Jurkat, Clone E6-1 (cell line): ENCODE measurements around the gene TAGLN.
"Not testable (repeated sequence)": the region's sequence is repeated elsewhere in the genome, so short reads cannot be mapped to it uniquely, and the experiment has no call there.

Experiments used
- DNase-seq: peaks from one replicate; pipeline ENCODE4 v3.0.0-alpha.2; 2011; ENCODE audit warnings: low read depth, low spot score
- H3K4me3 ChIP-seq: 2 replicates; pipeline ENCODE4 v1.5.1; 2011; ENCODE audit warnings: mild to moderate bottlenecking, low read length, control low read depth, moderate library complexity

TAGLN gene

GRCh38 chr11:117192401-117192875, 6.7 kb upstream of the TAGLN start:
- no peak overlapping the region for H3K4me3 ChIP-seq
- DNase-seq, result no peak

- no peak for DNase-seq
- no peak overlapping the region for H3K4me3 ChIP-seq
Observed at GRCh38 chr11:117193130-117194020, 5.8 kb upstream of the TAGLN start.

GRCh38 chr11:117194267-117194666, 4.9 kb upstream of the TAGLN start:
- DNase-seq, result no peak
- no peak overlapping the region for H3K4me3 ChIP-seq

GRCh38 chr11:117195258-117195657, 3.9 kb upstream of the TAGLN start:
- H3K4me3 ChIP-seq, result no peak overlapping the region
- no peak for DNase-seq

GRCh38 chr11:117195761-117196160, 3.4 kb upstream of the TAGLN start:
- no peak for DNase-seq
- no peak overlapping the region for H3K4me3 ChIP-seq

GRCh38 chr11:117197006-117197405, 2.2 kb upstream of the TAGLN start:
- no peak overlapping the region for H3K4me3 ChIP-seq
- DNase-seq, result no peak

DNA sequence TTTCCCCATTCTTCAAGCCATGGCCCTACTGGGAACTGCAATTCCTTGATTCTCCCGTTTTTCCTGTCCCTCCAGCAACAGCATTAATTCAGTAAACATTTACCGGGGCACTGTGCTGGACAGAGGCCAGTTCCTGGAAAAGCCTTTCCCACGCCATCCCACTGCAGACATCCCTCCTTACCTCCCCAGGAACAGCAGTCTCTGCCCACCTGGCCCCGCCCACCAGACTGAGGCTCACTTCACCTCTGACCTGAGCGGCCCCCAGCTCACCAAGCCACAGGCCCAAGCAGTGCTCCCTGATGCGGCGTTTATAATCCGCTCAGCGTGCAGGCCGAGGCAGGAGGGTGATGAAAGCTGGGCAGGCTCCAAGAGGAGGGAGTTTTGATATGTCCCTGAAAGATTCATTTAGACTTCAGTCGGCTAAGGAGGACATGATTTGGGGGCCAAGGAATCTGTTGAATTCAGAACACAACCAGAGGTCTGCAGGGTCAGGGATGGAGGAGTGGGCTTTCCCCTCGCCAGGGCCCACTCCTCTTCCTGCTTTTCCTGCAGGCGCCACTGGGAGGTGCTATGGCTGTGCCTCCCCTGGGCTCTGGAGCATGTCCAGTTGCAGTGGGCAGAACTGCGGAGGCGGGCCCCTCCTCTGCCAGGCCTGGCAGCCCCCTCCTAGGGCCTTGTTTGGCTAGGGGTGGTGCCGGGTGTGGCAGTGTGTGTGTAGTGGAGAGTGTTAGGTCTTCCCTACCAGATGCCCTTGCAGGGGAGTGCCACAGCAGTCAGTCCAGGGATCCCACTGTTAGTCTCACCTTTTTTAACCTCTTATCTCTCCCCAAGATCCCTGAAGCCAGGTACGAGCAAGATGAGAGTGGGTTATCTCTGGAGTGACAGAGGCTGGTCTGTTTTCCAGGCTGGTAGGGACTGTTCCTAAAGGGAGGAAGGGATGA, 1.4 kb upstream of the TAGLN start:
- no peak for DNase-seq
- no peak overlapping the region for H3K4me3 ChIP-seq

DNA sequence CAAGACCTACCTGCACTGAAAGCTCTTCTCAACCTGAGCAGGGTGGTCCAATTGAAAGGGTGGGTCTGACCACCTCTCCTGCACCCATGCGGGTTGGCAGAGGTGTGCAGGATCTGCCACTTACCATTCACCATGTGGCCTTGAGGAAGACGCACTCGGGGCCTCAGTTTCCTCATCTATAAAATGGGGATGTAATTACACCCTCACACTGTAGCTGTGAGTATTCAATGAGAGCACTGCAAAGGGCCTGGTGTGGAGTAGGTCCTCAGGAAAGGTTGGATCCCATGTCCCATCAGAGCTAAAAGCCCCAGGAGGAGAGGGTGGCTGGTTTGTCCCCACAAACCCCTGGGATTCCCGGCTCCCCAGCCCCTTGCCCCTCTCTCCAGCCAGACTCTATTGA, 557 bp upstream of the TAGLN start:
- DNase-seq, result no peak
- H3K4me3 ChIP-seq, result no peak overlapping the region

DNA sequence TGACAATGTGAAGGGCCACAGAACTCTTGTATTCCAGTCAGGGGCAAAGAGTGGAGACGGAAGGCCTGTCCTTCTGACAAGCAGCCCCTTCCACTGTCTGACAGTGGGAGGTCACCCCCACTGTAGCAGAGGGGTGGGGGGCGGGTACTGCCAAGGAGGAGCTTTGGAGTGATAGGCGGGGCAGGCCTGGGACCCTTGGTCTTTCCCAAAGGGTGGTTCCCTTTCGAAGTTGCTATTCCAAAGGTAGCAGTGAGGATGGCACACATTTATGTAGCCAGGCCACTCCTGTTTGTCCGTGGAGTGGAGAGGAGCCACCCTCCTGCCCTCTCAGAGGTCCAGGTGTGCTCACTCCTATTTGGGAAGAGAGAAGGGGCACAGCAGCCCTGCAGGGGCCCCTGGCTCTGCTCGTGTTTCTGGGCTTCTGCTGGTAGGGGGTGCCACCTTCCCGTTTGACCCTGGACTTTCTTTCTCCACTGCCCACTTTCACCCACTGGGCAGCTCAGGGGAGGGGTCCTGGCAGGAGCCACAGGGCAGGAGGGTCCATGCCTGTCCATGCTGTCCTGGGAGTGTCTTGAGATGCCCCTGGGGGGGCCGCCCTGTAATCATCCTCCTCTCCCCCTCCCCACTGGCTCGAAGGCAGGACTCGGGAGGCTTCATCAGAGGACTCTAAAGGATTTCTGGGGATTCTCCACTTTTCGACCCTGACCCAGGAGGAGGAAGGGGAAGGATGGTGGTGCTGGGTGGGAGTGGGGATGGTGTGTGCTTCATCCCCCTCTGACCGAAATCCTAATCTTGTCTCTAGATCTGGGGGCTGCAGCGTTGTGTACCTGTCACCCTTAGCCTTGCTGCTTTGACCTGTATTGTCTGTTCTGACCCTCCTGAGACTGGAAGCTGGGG, 994 bp downstream of the TAGLN start:
- DNase-seq, result no peak
- H3K4me3 ChIP-seq, result no peak overlapping the region

DNA sequence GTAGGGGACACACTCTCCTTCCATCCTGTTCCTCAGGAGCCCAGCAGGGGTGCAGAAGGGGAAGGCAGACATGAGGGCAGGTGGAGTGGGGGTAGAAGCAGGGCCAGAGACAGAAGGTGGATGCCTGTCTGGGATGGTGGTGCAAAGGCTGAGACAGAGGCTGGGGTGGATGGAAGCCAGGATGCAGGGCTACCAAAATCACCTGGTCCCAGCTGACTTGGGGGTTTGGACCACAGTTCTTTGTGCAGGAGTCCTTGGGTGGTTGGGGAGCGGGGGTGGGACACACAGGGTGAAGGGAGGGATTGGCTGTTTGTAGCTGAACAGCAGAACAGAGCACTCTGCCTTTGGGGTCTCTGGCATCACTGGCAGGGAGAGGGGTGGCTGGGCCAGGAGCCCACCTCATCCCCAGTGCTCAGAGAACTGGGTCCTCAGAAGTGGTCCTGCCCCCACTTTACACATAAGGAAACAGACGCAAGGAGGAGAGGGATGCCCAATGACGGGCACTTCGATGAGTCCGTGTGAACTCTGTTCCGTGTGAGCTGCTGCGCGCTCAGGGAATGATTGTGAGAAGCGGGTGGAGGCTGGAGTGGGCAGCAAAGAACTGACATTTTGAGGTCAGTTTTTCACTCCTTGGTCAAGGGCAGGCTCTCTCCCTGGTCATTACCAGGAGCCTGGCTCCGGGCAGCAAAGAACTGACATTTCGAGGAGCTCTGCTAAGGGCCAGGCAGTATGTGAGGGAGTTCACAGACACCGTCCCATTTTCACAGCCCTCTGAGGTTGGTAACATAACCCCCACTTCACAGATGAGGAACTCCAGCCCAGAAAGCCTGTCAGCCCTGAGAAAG, 1.9 kb downstream of the TAGLN start:
- no peak overlapping the region for H3K4me3 ChIP-seq
- DNase-seq, result no peak

DNA sequence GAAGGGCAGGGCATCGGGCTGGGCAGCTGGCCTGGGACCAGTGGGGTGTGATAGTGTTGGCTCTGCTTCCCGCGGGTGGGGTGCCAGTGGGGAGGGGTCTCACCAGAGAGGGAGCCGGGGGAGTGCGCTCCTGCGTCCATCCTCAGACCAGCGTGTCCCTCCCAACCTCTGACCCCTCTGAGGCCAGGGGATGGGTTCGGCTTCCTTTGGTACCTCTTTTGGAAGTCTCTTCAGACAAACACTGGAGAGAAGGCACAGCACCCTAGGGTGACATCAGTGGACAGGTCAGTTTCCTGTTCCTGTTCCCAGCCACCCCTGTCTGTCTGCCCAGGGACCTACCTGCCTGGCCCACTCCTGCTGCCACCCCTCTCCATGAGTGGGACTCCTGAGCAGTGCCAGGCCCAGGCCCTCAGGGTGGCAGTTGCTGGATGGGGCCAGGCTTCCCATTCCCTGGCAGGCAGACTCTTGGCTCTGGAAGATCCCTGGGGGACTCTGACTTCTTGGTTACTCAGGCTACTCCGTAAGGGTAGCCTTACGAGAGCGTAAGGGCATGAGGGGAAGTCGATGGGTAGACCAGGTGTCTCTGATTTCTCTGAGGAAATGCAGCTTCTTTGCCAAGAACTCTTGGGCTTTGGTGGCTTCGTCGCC, 2.6 kb downstream of the TAGLN start:
- DNase-seq, result no peak
- no peak overlapping the region for H3K4me3 ChIP-seq

GRCh38 chr11:117202386-117203068, 3.4 kb downstream of the TAGLN start:
- no peak for DNase-seq
- H3K4me3 ChIP-seq, result no peak overlapping the region

DNA sequence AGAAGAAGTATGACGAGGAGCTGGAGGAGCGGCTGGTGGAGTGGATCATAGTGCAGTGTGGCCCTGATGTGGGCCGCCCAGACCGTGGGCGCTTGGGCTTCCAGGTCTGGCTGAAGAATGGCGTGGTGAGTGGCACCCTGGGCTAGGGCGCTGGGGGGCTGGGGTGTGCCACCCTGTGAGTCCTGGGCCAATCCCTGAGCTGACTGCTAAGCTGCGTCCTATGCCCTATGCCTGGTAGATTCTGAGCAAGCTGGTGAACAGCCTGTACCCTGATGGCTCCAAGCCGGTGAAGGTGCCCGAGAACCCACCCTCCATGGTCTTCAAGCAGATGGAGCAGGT, 3.9 kb downstream of the TAGLN start:
- no peak overlapping the region for H3K4me3 ChIP-seq
- no peak for DNase-seq

DNA sequence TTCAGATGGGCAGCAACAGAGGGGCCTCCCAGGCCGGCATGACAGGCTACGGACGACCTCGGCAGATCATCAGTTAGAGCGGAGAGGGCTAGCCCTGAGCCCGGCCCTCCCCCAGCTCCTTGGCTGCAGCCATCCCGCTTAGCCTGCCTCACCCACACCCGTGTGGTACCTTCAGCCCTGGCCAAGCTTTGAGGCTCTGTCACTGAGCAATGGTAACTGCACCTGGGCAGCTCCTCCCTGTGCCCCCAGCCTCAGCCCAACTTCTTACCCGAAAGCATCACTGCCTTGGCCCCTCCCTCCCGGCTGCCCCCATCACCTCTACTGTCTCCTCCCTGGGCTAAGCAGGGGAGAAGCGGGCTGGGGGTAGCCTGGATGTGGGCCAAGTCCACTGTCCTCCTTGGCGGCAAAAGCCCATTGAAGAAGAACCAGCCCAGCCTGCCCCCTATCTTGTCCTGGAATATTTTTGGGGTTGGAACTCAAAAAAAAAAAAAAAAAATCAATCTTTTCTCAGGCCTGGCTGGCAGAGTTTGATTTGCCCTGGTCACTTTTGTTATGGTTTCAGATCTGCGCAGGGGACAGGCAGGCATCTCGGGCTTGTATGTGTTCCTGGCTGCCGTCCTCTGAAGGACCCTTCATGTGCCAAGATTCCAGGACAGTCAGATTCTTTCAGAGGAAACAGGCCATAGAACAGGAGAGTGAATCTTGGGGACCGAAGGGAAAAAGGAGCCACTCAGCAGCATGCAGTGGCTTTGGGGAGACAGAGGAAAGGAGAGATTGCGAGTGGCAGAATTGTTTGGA, 5.3 kb downstream of the TAGLN start:
- no peak overlapping the region for H3K4me3 ChIP-seq
- no peak for DNase-seq

DNA sequence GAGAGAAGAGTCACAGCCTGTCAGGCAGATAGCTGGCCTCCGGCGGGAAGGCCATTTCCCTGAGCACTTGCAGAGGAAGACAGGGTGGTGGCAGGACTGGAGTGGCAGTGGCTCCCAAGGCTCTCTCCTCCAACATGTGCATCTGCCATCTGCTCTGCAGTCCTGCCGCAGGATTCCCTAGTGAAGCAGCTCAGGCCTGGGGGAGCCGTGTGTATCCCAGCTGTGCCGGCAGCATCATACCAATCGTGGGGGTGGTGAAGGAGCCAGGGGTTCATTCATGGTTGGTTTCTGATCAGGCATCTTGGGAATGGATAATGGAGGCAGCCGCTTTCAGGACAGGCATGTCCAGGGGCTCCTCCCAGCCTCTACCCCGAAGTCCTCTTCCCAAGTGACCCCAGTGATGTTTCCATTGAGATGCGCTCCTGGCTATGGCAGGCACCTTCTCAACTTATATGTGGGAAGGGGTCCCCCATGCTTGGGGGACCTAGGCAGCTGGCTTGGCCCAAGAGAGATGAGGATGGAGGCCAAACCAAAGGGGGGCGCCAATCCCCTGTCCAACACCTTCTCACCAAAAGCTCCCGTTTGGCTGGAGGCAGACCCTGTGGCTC, 6.1 kb downstream of the TAGLN start:
- no peak for DNase-seq
- H3K4me3 ChIP-seq, result no peak overlapping the region

GRCh38 chr11:117206111-117206510, 6.9 kb downstream of the TAGLN start:
- H3K4me3 ChIP-seq, result not testable (repeated sequence)

More at GRCh38 chr11:117206111-117206510, 6.9 kb downstream of the TAGLN start:
- DNase-seq, result not testable (repeated sequence)
